Testis (tissue), 2 donors: ENCODE results near the gene ARHGAP32.

ENCODE experiments used
- POLR2A ChIP-seq: fragments of 450-650 bp; IDR thresholded peaks from one replicate; pipeline ENCODE4 v1.6.1; 2017; ENCODE audit warnings: antibody characterized with exemption, mild to moderate bottlenecking, moderate library complexity
- TF ChIP-seq, protein P1 (sequence below), 3 experiments: fragments of 450-650 bp in 2 of 3; fragments of 200-600 bp in 1 of 3; sonication (generic) in 1 of 3; IDR thresholded peaks; one replicate each; pipeline ENCODE4 v1.5.1; 2016 to 2019; ENCODE audit warnings: antibody characterized with exemption in 3 of 3, mild to moderate bottlenecking in 2 of 3, moderate library complexity in 1 of 3

- TF ChIP-seq, protein P1, sequence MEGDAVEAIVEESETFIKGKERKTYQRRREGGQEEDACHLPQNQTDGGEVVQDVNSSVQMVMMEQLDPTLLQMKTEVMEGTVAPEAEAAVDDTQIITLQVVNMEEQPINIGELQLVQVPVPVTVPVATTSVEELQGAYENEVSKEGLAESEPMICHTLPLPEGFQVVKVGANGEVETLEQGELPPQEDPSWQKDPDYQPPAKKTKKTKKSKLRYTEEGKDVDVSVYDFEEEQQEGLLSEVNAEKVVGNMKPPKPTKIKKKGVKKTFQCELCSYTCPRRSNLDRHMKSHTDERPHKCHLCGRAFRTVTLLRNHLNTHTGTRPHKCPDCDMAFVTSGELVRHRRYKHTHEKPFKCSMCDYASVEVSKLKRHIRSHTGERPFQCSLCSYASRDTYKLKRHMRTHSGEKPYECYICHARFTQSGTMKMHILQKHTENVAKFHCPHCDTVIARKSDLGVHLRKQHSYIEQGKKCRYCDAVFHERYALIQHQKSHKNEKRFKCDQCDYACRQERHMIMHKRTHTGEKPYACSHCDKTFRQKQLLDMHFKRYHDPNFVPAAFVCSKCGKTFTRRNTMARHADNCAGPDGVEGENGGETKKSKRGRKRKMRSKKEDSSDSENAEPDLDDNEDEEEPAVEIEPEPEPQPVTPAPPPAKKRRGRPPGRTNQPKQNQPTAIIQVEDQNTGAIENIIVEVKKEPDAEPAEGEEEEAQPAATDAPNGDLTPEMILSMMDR (IDR thresholded peaks at IDR 0.05), result no peak
- no peak for TF ChIP-seq POLR2A
Measured at GRCh38 chr11:128916681-128917080, 275.4 kb downstream of the ARHGAP32 start.
